Liver (tissue), 9 donors: ENCODE results near the gene OR51I2. TPM values are rescaled to one million over a fixed set of nuclear protein-coding genes. Genes with fewer than 3 reads are reported as not detected.

Experiments
- DNase-seq: peaks from one replicate; pipeline ENCODE4 v3.0.0-alpha.2; 2017; ENCODE audit warnings: low spot score
- H3K27ac ChIP-seq, 2 donors: one replicate each; pipeline ENCODE4 v1.7.0; 2013; ENCODE audit warnings: inconsistent platforms in 2 of 2, low read length in 2 of 2, control low read depth in 1 of 2, low read depth in 1 of 2, mild to moderate bottlenecking in 1 of 2
- H3K27me3 ChIP-seq, 4 donors: one replicate each; pipeline versions ENCODE4 v1.6.1 to v1.7.0; 2013; ENCODE audit warnings: low read length in 3 of 4, inconsistent platforms in 1 of 4, mild to moderate bottlenecking in 1 of 4, moderate library complexity in 1 of 4; ENCODE audit not compliant: control insufficient read depth in 4 of 4, insufficient read depth in 4 of 4
- H3K36me3 ChIP-seq, 4 donors: one replicate each; pipeline versions ENCODE4 v1.6.1 to v1.7.0; 2013; ENCODE audit warnings: low read length in 3 of 4, mild to moderate bottlenecking in 3 of 4, low read depth in 1 of 4, moderate library complexity in 1 of 4; ENCODE audit not compliant: control insufficient read depth in 4 of 4, insufficient read depth in 3 of 4
- H3K4me1 ChIP-seq, 4 donors: one replicate each; pipeline versions ENCODE4 v1.6.1 to v1.7.0; 2013; ENCODE audit warnings: low read length in 3 of 4, mild to moderate bottlenecking in 3 of 4, moderate library complexity in 1 of 4; ENCODE audit not compliant: control insufficient read depth in 4 of 4, insufficient read depth in 4 of 4
- H3K4me3 ChIP-seq, 3 donors: one replicate each; pipeline versions ENCODE4 v1.6.1 to v1.7.0; 2013; ENCODE audit warnings: low read length in 3 of 3, control low read depth in 1 of 3, low read depth in 1 of 3, mild to moderate bottlenecking in 1 of 3
- H3K9ac ChIP-seq, 2 donors: one replicate each; pipeline ENCODE4 v1.7.0; 2013; ENCODE audit warnings: low read length in 2 of 2, mild to moderate bottlenecking in 2 of 2, moderate library complexity in 2 of 2, control low read depth in 1 of 2, low read depth in 1 of 2
- H3K9me3 ChIP-seq, 4 donors: one replicate each; pipeline versions ENCODE4 v1.6.1 to v1.7.0; 2013; ENCODE audit warnings: low read length in 3 of 4; ENCODE audit not compliant: control insufficient read depth in 4 of 4
- FOXA1 ChIP-seq: IDR thresholded peaks from 2 replicates; pipeline ENCODE4 v1.6.1; 2016; ENCODE audit warnings: antibody characterized with exemption
- FOXA2 ChIP-seq: IDR thresholded peaks from 2 replicates; pipeline ENCODE4 v1.6.1; 2016; ENCODE audit warnings: antibody characterized with exemption
- HNF4G ChIP-seq: IDR thresholded peaks from 2 replicates; pipeline ENCODE4 v1.6.1; 2016; ENCODE audit warnings: antibody characterized with exemption
- MAX ChIP-seq: IDR thresholded peaks from 2 replicates; pipeline ENCODE4 v1.6.1; 2016; ENCODE audit warnings: antibody characterized with exemption
- RXRA ChIP-seq, 2 donors: IDR thresholded peaks; 2 replicates each; pipeline ENCODE4 v1.6.1; 2017 to 2018; ENCODE audit warnings: antibody characterized with exemption in 2 of 2, mild to moderate bottlenecking in 1 of 2
- TAF1 ChIP-seq: conservative IDR thresholded peaks from 2 replicates; pipeline ENCODE4 v1.6.1; 2016; ENCODE audit warnings: antibody characterized with exemption, mild to moderate bottlenecking
- YY1 ChIP-seq: IDR thresholded peaks from 2 replicates; pipeline ENCODE4 v1.6.1; 2016; ENCODE audit warnings: antibody characterized with exemption, mild to moderate bottlenecking
- WGBS: extraction: QIAGEN DNeasy Blood & Tissue Kit; methylation state at CpG from one replicate; pipeline ENCODE4 v1.1.7; 2013; 5-methylcytosine and 5-hydroxymethylcytosine counted together
- polyA plus RNA-seq, 2 donors: library from polyadenylated mRNA; stranded (reverse) in 1 of 2; unstranded in 1 of 2; fragments of 200-250 nt in 1 of 2; fragments of >200 nt in 1 of 2; fragmentation: Nextera tagmentation in 1 of 2; extraction: Ambion mirVana in 1 of 2; gene quantifications; one replicate each; pipeline versions ENCODE4 v1.2.1 to v1.2.3, GENCODE V29; 2013 to 2015
- total RNA-seq, 2 donors: library from RNA; depleted of rRNA; stranded (reverse); fragments of >200 nt; gene quantifications; one replicate each; pipeline ENCODE4 v1.2.3, GENCODE V29; 2014
- TF ChIP-seq, protein P1 (sequence below): IDR thresholded peaks from 2 replicates; pipeline ENCODE4 v1.6.1; 2016; ENCODE audit warnings: antibody characterized with exemption, mild to moderate bottlenecking
- TF ChIP-seq, protein P2 (sequence below): IDR thresholded peaks from 2 replicates; pipeline ENCODE4 v1.6.1; 2016; ENCODE audit warnings: antibody characterized with exemption
- TF ChIP-seq, protein P3 (sequence below): fragments of 150-350 bp; IDR thresholded peaks from 2 replicates; pipeline ENCODE4 v1.5.1; 2017; ENCODE audit warnings: improper control_type of control experiment, low read depth, low read length; ENCODE audit not compliant: missing input control
- TF ChIP-seq, protein P4 (sequence below): IDR thresholded peaks from 2 replicates; pipeline ENCODE4 v1.6.1; 2016; ENCODE audit warnings: antibody characterized with exemption
- donor health status: healthy.
- donor health status: healthy.
- donor health status: healthy.
- donor health status: healthy.
- donor health status: healthy.

OR51I2 gene
- total and polyA plus RNA-seq, 4 donors: not detected

GRCh38 chr11:5423131-5423530, 26.0 kb upstream of the OR51I2 start:
- DNase-seq: no peak

DNA sequence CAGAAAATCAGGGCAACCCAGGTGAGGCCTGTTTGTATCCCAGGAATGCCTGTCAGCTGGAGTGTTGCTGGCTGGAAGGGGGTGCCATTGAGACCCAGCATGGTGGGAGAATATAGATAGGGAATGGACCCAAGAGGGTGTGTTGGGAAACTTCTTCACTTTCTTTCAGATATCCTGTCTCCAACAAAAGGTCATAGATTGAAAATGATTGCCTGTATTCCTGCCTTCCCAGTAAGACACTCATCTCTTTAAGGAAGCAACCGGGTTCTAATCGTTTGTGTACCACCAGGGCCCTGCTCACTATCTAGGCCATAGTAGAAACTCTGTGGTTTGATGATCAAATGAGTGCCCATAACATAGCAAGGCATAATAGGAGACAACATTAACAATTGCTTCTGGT, 7.7 kb upstream of the OR51I2 start, which contains the start of gene OR51I1:
OR51I1 (minus strand) TSS at position 101 of the 400 bp plus-strand sequence; CDS start at position 101, 0 bp downstream.
- Histone ChIP-seq H3K27ac (no peak within 1 kb of the TSS), H3K9ac (no peak within 1 kb of the TSS), H3K36me3 (no peaks in the 10 kb centered on the region), H3K4me3 (no peak within 1 kb of the TSS), H3K9me3 (no peaks in the 10 kb centered on the region), H3K4me1 (no peaks in the 10 kb centered on the region), H3K27me3 (no peaks in the 10 kb centered on the region)
- WGBS: 25% methylated on average over 2 of the region's 2 CpGs
- TF ChIP-seq YY1 (no peak), RXRA (IDR thresholded peaks at IDR 0.05) (no peak), FOXA2 (no peak), HNF4G (no peak), TAF1 (no peak)
- TF ChIP-seq, protein P1, sequence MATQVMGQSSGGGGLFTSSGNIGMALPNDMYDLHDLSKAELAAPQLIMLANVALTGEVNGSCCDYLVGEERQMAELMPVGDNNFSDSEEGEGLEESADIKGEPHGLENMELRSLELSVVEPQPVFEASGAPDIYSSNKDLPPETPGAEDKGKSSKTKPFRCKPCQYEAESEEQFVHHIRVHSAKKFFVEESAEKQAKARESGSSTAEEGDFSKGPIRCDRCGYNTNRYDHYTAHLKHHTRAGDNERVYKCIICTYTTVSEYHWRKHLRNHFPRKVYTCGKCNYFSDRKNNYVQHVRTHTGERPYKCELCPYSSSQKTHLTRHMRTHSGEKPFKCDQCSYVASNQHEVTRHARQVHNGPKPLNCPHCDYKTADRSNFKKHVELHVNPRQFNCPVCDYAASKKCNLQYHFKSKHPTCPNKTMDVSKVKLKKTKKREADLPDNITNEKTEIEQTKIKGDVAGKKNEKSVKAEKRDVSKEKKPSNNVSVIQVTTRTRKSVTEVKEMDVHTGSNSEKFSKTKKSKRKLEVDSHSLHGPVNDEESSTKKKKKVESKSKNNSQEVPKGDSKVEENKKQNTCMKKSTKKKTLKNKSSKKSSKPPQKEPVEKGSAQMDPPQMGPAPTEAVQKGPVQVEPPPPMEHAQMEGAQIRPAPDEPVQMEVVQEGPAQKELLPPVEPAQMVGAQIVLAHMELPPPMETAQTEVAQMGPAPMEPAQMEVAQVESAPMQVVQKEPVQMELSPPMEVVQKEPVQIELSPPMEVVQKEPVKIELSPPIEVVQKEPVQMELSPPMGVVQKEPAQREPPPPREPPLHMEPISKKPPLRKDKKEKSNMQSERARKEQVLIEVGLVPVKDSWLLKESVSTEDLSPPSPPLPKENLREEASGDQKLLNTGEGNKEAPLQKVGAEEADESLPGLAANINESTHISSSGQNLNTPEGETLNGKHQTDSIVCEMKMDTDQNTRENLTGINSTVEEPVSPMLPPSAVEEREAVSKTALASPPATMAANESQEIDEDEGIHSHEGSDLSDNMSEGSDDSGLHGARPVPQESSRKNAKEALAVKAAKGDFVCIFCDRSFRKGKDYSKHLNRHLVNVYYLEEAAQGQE: no peak
- DNase-seq: no peak

More at GRCh38 chr11:5423131-5423530, 26.0 kb upstream of the OR51I2 start:
- Histone ChIP-seq H3K36me3 (no peaks in the 10 kb centered on the region), H3K4me1 (no peaks in the 10 kb centered on the region), H3K9ac (no peak overlapping the region), H3K9me3 (no peaks in the 10 kb centered on the region), H3K27ac (no peak overlapping the region), H3K27me3 (peaks cover 0 to 6% (median 0%) of the 10 kb centered on the region in 4 donors), H3K4me3 (no peak overlapping the region)
- 36% methylated on average over 3 of the region's 3 CpGs for WGBS
- TF ChIP-seq, protein P2, sequence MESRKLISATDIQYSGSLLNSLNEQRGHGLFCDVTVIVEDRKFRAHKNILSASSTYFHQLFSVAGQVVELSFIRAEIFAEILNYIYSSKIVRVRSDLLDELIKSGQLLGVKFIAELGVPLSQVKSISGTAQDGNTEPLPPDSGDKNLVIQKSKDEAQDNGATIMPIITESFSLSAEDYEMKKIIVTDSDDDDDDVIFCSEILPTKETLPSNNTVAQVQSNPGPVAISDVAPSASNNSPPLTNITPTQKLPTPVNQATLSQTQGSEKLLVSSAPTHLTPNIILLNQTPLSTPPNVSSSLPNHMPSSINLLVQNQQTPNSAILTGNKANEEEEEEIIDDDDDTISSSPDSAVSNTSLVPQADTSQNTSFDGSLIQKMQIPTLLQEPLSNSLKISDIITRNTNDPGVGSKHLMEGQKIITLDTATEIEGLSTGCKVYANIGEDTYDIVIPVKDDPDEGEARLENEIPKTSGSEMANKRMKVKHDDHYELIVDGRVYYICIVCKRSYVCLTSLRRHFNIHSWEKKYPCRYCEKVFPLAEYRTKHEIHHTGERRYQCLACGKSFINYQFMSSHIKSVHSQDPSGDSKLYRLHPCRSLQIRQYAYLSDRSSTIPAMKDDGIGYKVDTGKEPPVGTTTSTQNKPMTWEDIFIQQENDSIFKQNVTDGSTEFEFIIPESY: no peak
- TF ChIP-seq FOXA1: no peak
- TF ChIP-seq, protein P3, sequence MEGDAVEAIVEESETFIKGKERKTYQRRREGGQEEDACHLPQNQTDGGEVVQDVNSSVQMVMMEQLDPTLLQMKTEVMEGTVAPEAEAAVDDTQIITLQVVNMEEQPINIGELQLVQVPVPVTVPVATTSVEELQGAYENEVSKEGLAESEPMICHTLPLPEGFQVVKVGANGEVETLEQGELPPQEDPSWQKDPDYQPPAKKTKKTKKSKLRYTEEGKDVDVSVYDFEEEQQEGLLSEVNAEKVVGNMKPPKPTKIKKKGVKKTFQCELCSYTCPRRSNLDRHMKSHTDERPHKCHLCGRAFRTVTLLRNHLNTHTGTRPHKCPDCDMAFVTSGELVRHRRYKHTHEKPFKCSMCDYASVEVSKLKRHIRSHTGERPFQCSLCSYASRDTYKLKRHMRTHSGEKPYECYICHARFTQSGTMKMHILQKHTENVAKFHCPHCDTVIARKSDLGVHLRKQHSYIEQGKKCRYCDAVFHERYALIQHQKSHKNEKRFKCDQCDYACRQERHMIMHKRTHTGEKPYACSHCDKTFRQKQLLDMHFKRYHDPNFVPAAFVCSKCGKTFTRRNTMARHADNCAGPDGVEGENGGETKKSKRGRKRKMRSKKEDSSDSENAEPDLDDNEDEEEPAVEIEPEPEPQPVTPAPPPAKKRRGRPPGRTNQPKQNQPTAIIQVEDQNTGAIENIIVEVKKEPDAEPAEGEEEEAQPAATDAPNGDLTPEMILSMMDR: no peak
- TF ChIP-seq FOXA2: no peak
- TF ChIP-seq MAX: no peak
- TF ChIP-seq, protein P1: no peak
- TF ChIP-seq, protein P4, sequence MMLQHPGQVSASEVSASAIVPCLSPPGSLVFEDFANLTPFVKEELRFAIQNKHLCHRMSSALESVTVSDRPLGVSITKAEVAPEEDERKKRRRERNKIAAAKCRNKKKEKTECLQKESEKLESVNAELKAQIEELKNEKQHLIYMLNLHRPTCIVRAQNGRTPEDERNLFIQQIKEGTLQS: no peak
